ENCODE data around the gene NDUFB3.
A peak's percentile ranks its signal among the peaks of the same experiment; 100 is the strongest.
"Not testable (repeated sequence)": the region's sequence is repeated elsewhere in the genome, so short reads cannot be mapped to it uniquely, and the experiment has no call there.

Gene NDUFB3

DNA sequence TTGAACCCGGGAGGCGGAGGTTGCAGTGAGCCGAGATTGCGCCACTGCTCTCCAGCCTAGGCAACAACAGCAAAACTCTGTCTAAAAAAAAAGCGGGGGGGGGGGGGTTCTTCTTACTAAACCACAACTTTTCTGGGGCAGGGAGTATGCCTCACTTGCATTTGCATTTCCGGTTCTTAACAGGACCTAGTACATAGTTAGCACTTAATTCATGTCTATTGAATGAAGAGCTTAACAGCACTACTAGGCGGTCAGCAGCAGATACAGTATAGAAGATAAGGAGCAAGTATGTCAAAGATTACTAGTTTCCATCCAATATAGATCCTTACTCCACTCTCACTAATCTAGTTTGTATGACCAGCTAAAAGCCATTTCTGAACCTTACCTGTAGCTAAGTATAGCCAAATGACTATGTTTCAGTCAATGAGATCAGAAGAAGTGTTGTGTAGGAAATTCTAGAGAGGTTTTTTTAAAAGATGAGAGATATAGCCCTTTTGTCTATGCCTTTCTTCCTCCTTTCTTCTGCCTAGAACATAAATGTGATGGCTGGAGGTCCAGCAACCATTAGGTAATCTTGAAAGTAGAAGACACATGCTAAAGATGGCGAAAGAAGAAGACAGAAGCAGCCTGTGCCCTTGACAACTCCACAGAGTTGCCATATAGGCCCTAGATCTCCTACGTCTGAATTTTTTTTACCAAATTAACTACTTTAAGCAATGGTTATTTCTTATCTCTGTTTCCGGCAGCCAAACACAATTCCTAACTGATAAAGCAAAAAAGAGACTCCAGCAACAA, 11.6 kb upstream of the NDUFB3 start:
- TF ChIP-seq ZFP3 (CRISPR knock-in tag; IDR thresholded peaks at IDR 0.05) (no peak), SNAI2 (CRISPR knock-in tag; IDR thresholded peaks at IDR 0.05) (no peak), GLIS3 (CRISPR knock-in tag; IDR thresholded peaks at IDR 0.05) (no peak), ZNF565 (CRISPR knock-in tag; conservative IDR thresholded peaks at IDR 0.05; ENCODE audit: low read depth) (no peak), PPARA (CRISPR knock-in tag; IDR thresholded peaks at IDR 0.05; ENCODE audit: borderline replicate concordance) (no peak), ZNF8 (CRISPR knock-in tag; IDR thresholded peaks at IDR 0.05) (no peak), ISL1 (CRISPR knock-in tag; IDR thresholded peaks at IDR 0.05) (no peak), RARB (CRISPR knock-in tag; IDR thresholded peaks at IDR 0.05) (no peak), ZFP30 (CRISPR knock-in tag; IDR thresholded peaks at IDR 0.05) (no peak)
- TF ChIP-seq, protein P1, sequence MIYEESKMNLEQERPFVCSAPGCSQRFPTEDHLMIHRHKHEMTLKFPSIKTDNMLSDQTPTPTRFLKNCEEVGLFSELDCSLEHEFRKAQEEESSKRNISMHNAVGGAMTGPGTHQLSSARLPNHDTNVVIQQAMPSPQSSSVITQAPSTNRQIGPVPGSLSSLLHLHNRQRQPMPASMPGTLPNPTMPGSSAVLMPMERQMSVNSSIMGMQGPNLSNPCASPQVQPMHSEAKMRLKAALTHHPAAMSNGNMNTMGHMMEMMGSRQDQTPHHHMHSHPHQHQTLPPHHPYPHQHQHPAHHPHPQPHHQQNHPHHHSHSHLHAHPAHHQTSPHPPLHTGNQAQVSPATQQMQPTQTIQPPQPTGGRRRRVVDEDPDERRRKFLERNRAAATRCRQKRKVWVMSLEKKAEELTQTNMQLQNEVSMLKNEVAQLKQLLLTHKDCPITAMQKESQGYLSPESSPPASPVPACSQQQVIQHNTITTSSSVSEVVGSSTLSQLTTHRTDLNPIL (CRISPR knock-in tag; IDR thresholded peaks at IDR 0.05; ENCODE audit: low read depth), result no peak
- TF ChIP-seq, protein P2, sequence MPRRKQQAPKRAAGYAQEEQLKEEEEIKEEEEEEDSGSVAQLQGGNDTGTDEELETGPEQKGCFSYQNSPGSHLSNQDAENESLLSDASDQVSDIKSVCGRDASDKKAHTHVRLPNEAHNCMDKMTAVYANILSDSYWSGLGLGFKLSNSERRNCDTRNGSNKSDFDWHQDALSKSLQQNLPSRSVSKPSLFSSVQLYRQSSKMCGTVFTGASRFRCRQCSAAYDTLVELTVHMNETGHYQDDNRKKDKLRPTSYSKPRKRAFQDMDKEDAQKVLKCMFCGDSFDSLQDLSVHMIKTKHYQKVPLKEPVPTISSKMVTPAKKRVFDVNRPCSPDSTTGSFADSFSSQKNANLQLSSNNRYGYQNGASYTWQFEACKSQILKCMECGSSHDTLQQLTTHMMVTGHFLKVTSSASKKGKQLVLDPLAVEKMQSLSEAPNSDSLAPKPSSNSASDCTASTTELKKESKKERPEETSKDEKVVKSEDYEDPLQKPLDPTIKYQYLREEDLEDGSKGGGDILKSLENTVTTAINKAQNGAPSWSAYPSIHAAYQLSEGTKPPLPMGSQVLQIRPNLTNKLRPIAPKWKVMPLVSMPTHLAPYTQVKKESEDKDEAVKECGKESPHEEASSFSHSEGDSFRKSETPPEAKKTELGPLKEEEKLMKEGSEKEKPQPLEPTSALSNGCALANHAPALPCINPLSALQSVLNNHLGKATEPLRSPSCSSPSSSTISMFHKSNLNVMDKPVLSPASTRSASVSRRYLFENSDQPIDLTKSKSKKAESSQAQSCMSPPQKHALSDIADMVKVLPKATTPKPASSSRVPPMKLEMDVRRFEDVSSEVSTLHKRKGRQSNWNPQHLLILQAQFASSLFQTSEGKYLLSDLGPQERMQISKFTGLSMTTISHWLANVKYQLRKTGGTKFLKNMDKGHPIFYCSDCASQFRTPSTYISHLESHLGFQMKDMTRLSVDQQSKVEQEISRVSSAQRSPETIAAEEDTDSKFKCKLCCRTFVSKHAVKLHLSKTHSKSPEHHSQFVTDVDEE (CRISPR knock-in tag; IDR thresholded peaks at IDR 0.05), result no peak
- no peak for ATAC-seq

DNA sequence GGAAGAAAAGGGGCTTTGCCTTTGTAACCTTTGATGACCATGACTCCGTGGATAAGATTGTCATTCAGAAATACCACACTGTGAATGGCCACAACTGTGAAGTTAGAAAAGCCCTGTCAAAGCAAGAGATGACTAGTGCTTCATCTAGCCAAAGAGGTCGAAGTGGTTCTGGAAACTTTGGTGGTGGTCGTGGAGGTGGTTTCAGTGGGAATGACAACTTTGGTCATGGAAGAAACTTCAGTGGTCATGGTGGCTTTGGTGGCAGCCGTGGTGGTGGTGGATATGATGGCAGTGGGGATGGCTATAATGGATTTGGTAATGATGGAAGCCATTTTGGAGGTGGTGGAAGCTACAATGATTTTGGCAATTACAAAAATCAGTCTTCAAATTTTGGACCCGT, 8.3 kb upstream of the NDUFB3 start:
- ATAC-seq, result not testable (repeated sequence)

DNA sequence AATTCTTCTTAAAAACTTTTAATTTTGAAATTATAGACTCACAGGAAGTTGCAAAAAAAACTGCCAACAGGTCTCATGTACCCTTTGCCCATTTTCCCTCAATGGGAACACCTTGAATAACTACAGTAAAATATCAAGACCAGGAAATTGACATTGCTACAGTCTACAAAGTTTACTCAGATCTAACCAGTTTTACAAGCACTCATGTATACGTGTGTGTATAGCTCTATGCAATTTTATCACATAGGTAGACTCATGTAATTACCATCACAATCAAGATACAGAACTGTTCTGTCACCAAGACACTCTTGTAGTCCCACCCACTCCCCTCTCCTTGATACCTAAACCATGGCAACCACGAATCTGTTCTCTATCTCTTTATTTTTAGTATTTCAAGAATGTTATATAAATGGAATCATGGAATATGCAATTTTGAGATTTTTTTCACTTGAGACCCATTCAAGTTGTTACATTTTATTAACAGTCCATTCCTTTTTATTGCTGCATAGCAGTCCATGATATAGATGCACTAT, 6.9 kb upstream of the NDUFB3 start:
- no peak for ATAC-seq
- TF ChIP-seq ARNTL (CRISPR knock-in tag; IDR thresholded peaks at IDR 0.05; ENCODE audit: borderline replicate concordance, low read depth), result no peak
- no peak for TF ChIP-seq ZNF8 (CRISPR knock-in tag; IDR thresholded peaks at IDR 0.05)
- TF ChIP-seq TOX (CRISPR knock-in tag; IDR thresholded peaks at IDR 0.05; ENCODE audit: borderline replicate concordance), result no peak
- no peak for TF ChIP-seq TCF4 (CRISPR knock-in tag; IDR thresholded peaks at IDR 0.05; ENCODE audit: borderline replicate concordance)
- no peak for TF ChIP-seq CSDC2 (CRISPR knock-in tag; IDR thresholded peaks at IDR 0.05)
- TF ChIP-seq ISL1 (CRISPR knock-in tag; IDR thresholded peaks at IDR 0.05), result no peak
- no peak for TF ChIP-seq ZFP30 (CRISPR knock-in tag; IDR thresholded peaks at IDR 0.05)
- TF ChIP-seq, protein P3, sequence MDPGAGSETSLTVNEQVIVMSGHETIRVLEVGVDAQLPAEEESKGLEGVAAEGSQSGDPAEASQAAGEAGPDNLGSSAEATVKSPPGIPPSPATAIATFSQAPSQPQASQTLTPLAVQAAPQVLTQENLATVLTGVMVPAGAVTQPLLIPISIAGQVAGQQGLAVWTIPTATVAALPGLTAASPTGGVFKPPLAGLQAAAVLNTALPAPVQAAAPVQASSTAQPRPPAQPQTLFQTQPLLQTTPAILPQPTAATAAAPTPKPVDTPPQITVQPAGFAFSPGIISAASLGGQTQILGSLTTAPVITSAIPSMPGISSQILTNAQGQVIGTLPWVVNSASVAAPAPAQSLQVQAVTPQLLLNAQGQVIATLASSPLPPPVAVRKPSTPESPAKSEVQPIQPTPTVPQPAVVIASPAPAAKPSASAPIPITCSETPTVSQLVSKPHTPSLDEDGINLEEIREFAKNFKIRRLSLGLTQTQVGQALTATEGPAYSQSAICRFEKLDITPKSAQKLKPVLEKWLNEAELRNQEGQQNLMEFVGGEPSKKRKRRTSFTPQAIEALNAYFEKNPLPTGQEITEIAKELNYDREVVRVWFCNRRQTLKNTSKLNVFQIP (CRISPR knock-in tag; IDR thresholded peaks at IDR 0.05; ENCODE audit: borderline replicate concordance, low read depth), result no peak

DNA sequence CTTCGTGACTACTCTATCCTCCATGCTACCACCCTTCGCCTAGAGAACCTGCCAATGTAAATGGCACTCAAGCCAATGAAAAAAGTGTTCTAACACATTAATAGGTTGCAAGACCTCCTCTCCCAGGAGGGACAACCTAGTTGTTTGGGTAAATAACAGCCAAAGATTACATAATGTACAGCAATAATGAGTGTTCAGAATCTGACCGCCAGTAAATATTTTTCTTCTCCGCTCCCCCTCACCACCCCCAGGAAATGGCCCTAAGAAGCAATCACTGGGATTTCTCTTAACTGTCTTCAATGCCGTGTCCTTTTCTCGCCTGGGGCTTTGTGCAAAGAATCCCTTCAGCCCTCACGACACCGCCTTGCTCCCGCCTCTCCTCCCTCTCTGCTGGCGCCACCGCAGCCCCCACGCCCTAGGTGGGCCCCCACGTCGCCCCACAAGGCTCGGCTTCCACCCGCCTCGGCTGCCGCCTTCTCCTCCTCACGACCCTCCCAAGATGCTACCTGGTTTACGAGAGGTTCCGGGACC, 788 bp upstream of the NDUFB3 start:
- TF ChIP-seq ISL1 (CRISPR knock-in tag; IDR thresholded peaks at IDR 0.05), result no peak
- TF ChIP-seq GLIS3 (CRISPR knock-in tag; IDR thresholded peaks at IDR 0.05), result no peak
- TF ChIP-seq BACH2 (CRISPR knock-in tag; IDR thresholded peaks at IDR 0.05; ENCODE audit: borderline replicate concordance), result no peak
- no peak for TF ChIP-seq PPARA (CRISPR knock-in tag; IDR thresholded peaks at IDR 0.05; ENCODE audit: borderline replicate concordance)
- TF ChIP-seq ESRRG (CRISPR knock-in tag; IDR thresholded peaks at IDR 0.05), result no peak
- TF ChIP-seq, protein P4, sequence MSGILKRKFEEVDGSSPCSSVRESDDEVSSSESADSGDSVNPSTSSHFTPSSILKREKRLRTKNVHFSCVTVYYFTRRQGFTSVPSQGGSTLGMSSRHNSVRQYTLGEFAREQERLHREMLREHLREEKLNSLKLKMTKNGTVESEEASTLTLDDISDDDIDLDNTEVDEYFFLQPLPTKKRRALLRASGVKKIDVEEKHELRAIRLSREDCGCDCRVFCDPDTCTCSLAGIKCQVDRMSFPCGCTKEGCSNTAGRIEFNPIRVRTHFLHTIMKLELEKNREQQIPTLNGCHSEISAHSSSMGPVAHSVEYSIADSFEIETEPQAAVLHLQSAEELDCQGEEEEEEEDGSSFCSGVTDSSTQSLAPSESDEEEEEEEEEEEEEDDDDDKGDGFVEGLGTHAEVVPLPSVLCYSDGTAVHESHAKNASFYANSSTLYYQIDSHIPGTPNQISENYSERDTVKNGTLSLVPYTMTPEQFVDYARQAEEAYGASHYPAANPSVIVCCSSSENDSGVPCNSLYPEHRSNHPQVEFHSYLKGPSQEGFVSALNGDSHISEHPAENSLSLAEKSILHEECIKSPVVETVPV (CRISPR knock-in tag; IDR thresholded peaks at IDR 0.05), result no peak
- TF ChIP-seq TOX (CRISPR knock-in tag; IDR thresholded peaks at IDR 0.05; ENCODE audit: borderline replicate concordance), result no peak
- no peak for TF ChIP-seq ZFP3 (CRISPR knock-in tag; IDR thresholded peaks at IDR 0.05)
- peak; percentile 24 for ATAC-seq
